Body of pancreas (tissue), 4 donors: ENCODE data around the gene MAP4K4.

Source experiments
- POLR2A ChIP-seq, 3 donors: fragments of 450-650 bp; IDR thresholded peaks; one replicate each; pipeline ENCODE4 v1.6.1; 2016; ENCODE audit warnings: antibody characterized with exemption in 3 of 3, mild to moderate bottlenecking in 2 of 3
- TF ChIP-seq, protein P1 (sequence below), 7 experiments: fragments of 450-650 bp in 4 of 7; fragments of 200-600 bp in 3 of 7; sonication (generic) in 3 of 7; IDR thresholded peaks; one replicate each; pipeline ENCODE4 v1.5.1; 2016 to 2019; ENCODE audit warnings: antibody characterized with exemption in 7 of 7

DNA sequence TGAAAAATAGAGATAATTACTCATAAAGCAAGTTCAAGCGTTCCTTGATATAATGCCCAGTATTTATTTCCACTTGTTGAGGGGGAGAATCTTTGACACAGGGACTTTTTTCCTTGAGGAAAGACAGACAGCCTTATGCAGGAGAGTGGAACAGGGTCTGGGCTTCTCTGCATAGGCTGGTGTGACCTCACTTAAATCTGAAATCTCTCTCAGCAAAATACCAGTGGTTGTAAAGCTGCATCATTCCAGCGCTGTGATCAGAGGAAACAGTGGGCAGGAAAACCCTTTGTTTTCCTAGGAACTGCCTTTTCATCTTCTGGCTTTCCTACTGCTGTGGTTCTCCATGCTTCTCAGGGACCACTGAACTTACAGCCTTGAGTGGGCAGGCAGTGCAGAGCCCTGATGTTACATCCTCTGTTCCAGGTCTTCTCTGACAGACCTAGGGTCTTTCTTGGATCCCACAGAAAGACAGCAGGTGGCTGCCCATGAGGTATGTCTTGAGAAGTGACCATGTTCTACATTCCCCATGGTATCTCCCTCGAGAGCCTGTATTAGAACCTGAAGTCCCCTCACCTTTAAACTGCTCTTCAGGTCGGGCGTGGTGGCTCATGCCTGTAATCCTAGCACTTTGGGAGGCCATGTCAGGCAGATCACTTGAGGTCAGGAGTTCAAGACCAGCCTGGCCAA lies 17.6 kb upstream of the MAP4K4 start:
- TF ChIP-seq, protein P1, sequence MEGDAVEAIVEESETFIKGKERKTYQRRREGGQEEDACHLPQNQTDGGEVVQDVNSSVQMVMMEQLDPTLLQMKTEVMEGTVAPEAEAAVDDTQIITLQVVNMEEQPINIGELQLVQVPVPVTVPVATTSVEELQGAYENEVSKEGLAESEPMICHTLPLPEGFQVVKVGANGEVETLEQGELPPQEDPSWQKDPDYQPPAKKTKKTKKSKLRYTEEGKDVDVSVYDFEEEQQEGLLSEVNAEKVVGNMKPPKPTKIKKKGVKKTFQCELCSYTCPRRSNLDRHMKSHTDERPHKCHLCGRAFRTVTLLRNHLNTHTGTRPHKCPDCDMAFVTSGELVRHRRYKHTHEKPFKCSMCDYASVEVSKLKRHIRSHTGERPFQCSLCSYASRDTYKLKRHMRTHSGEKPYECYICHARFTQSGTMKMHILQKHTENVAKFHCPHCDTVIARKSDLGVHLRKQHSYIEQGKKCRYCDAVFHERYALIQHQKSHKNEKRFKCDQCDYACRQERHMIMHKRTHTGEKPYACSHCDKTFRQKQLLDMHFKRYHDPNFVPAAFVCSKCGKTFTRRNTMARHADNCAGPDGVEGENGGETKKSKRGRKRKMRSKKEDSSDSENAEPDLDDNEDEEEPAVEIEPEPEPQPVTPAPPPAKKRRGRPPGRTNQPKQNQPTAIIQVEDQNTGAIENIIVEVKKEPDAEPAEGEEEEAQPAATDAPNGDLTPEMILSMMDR (IDR thresholded peaks at IDR 0.05) = no peak
- no peak for TF ChIP-seq POLR2A (IDR thresholded peaks at IDR 0.05)
